ENCODE data around the gene ITGB8.

Gene ITGB8

DNA sequence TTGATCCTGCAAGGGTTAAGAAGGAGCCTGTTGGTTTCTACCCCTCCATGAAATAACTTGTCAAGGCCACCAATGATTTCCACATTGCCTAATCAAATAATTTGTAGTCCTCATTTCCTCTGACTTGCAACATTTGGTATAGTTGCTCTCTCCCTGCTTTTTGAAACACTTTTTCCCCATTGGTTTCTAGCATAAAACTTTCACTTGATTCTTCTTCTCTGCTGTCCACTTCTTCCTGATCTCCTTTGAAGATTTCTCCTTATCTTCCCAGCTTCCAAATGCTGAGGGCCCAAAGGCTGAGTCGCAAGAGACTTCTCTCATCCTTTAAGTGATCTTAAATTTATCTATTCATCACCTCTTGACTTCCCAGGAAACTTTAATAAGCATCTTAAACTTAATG, 134.2 kb downstream of the ITGB8 start:
- no peak for DNase-seq (ENCODE audit: low spot score)
